Karpas-422 (cell line): ENCODE results near the gene KSR1. TPM values are rescaled to one million over a fixed set of nuclear protein-coding genes. Genes with fewer than 3 reads are reported as not detected.
"Not testable (repeated sequence)": the region's sequence is repeated elsewhere in the genome, so short reads cannot be mapped to it uniquely, and the experiment has no call there.

Experiments used
- DNase-seq: peaks from one replicate; pipeline ENCODE4 v3.0.0-alpha.2; 2015
- H2AFZ ChIP-seq: fragments of 200-600 bp; sonication (generic); 2 replicates; pipeline ENCODE4 v1.6.1; 2014; ENCODE audit warnings: antibody characterized with exemption, low read length, mixed read lengths
- H3K27ac ChIP-seq: fragments of 200-600 bp; sonication (generic); 2 replicates; pipeline ENCODE4 v1.5.1; 2014; ENCODE audit warnings: mild to moderate bottlenecking, low read length, moderate library complexity
- H3K27me3 ChIP-seq: fragments of 200-600 bp; sonication (generic); 2 replicates; pipeline ENCODE4 v1.6.1; 2014; ENCODE audit warnings: low read length, mixed read lengths
- H3K36me3 ChIP-seq: fragments of 200-600 bp; sonication (generic); 2 replicates; pipeline ENCODE4 v1.6.1; 2014; ENCODE audit warnings: low read length, mixed read lengths; ENCODE audit not compliant: insufficient read depth
- H3K4me1 ChIP-seq: fragments of 200-600 bp; sonication (generic); 2 replicates; pipeline ENCODE4 v1.6.1; 2014; ENCODE audit warnings: mild to moderate bottlenecking, low read length, mixed read lengths
- H3K4me2 ChIP-seq: fragments of 200-600 bp; sonication (generic); 2 replicates; pipeline ENCODE4 v1.6.1; 2014; ENCODE audit warnings: low read length, low read depth, mild to moderate bottlenecking; ENCODE audit not compliant: poor library complexity, severe bottlenecking
- H3K4me3 ChIP-seq: fragments of 200-600 bp; sonication (generic); 2 replicates; pipeline ENCODE4 v1.5.1; 2014; ENCODE audit warnings: mild to moderate bottlenecking, antibody characterized with exemption, low read length, mixed read lengths
- H3K79me2 ChIP-seq: fragments of 200-600 bp; sonication (generic); 2 replicates; pipeline ENCODE4 v1.6.1; 2014; ENCODE audit warnings: mild to moderate bottlenecking, low read length, mixed read lengths
- H3K9ac ChIP-seq: fragments of 200-600 bp; sonication (generic); 2 replicates; pipeline ENCODE4 v1.6.0; 2014; ENCODE audit warnings: low read length
- H3K9me2 ChIP-seq: fragments of 200-600 bp; sonication (generic), shearing (Covaris generic); replicated peaks from 2 replicates; pipeline ENCODE4 v1.6.0; 2014; ENCODE audit warnings: mild to moderate bottlenecking, low read length, moderate library complexity; ENCODE audit not compliant: insufficient read depth
- H3K9me3 ChIP-seq: fragments of 300-700, 200-600 bp; sonication (generic); 2 replicates; pipeline ENCODE4 v1.6.1; 2014; ENCODE audit warnings: low read length, mixed read lengths
- H4K20me1 ChIP-seq: fragments of 200-600 bp; sonication (generic); 2 replicates; pipeline ENCODE4 v1.6.1; 2014; ENCODE audit warnings: mild to moderate bottlenecking, antibody characterized with exemption, low read length, low read depth; ENCODE audit not compliant: insufficient read depth
- total RNA-seq: library from RNA; depleted of rRNA; stranded (reverse); fragments of >200 nt; shearing (Covaris generic); gene quantifications from 2 replicates; pipeline ENCODE4 v1.2.3, GENCODE V29; 2014; ENCODE audit warnings: low replicate concordance; rRNA removed

Gene KSR1
- 0.32 and 0.52 TPM in 2 replicates for total RNA-seq

GRCh38 chr17:27455914-27456680 lies at the start of gene KSR1:
Gene KSR1, plus strand, starts transcription at chr17:27456448. Its CDS starts 196 bp downstream, at chr17:27456644.
- H3K9ac ChIP-seq: no peak within 1 kb of the TSS
- H3K4me1 ChIP-seq: no peaks in the 10 kb centered on the region
- no peaks in the 10 kb centered on the region for H4K20me1 ChIP-seq
- H3K36me3 ChIP-seq: no peaks in the 10 kb centered on the region
- H3K79me2 ChIP-seq: no peaks in the 10 kb centered on the region
- peak within 1 kb of the TSS; percentile 38; the same call in 1 of the 2 replicates for H3K4me3 ChIP-seq
- no peak within 1 kb of the TSS for H2AFZ ChIP-seq
- no peak within 1 kb of the TSS for H3K27ac ChIP-seq
- H3K27me3 ChIP-seq: no peaks in the 10 kb centered on the region
- no peaks in the 10 kb centered on the region for H3K9me2 ChIP-seq
- DNase-seq: peak; percentile 62
- H3K4me2 ChIP-seq: peak within 1 kb of the TSS; percentile 45
- H3K9me3 ChIP-seq: no peaks in the 10 kb centered on the region

- Histone ChIP-seq H4K20me1 (no peaks in the 10 kb centered on the region), H3K9ac (no peak overlapping the region), H3K79me2 (no peaks in the 10 kb centered on the region), H2AFZ (no peak overlapping the region), H3K4me3 (no peak overlapping the region), H3K4me1 (no peaks in the 10 kb centered on the region), H3K9me2 (no peaks in the 10 kb centered on the region), H3K9me3 (no peaks in the 10 kb centered on the region), H3K4me2 (no peak overlapping the region), H3K27ac (no peak overlapping the region), H3K27me3 (no peaks in the 10 kb centered on the region), H3K36me3 (no peaks in the 10 kb centered on the region)
- DNase-seq: no peak
Measured at GRCh38 chr17:27407916-27408864, 48.1 kb upstream of the KSR1 start.

GRCh38 chr17:27408891-27409290 lies 47.4 kb upstream of the KSR1 start:
- DNase-seq: no peak
- Histone ChIP-seq H2AFZ (no peak overlapping the region), H3K27ac (no peak overlapping the region), H3K36me3 (no peaks in the 10 kb centered on the region), H3K79me2 (no peaks in the 10 kb centered on the region), H3K9me2 (no peaks in the 10 kb centered on the region), H3K4me2 (no peak overlapping the region), H3K27me3 (no peaks in the 10 kb centered on the region), H3K4me1 (no peaks in the 10 kb centered on the region), H3K4me3 (no peak overlapping the region), H3K9ac (no peak overlapping the region), H4K20me1 (no peaks in the 10 kb centered on the region), H3K9me3 (no peaks in the 10 kb centered on the region)

GRCh38 chr17:27412158-27412557 lies 44.1 kb upstream of the KSR1 start:
- not testable (repeated sequence) for H4K20me1 ChIP-seq, H3K4me2 ChIP-seq, H3K27me3 ChIP-seq, H2AFZ ChIP-seq, DNase-seq, H3K4me3 ChIP-seq, H3K4me1 ChIP-seq, H3K9ac ChIP-seq, H3K9me2 ChIP-seq, H3K36me3 ChIP-seq, H3K9me3 ChIP-seq, H3K27ac ChIP-seq, H3K79me2 ChIP-seq

- Histone ChIP-seq H3K9ac (no peak overlapping the region), H2AFZ (no peak overlapping the region), H3K36me3 (no peaks in the 10 kb centered on the region), H3K4me2 (no peak overlapping the region), H3K4me1 (no peaks in the 10 kb centered on the region), H3K9me2 (no peaks in the 10 kb centered on the region), H3K27ac (no peak overlapping the region), H4K20me1 (no peaks in the 10 kb centered on the region), H3K27me3 (no peaks in the 10 kb centered on the region), H3K4me3 (no peak overlapping the region), H3K9me3 (no peaks in the 10 kb centered on the region), H3K79me2 (no peaks in the 10 kb centered on the region)
- DNase-seq: no peak
Measured at GRCh38 chr17:27413315-27413714, 42.9 kb upstream of the KSR1 start.

- Histone ChIP-seq H3K4me1 (no peaks in the 10 kb centered on the region), H3K27me3 (no peaks in the 10 kb centered on the region), H3K4me3 (no peak overlapping the region), H4K20me1 (no peaks in the 10 kb centered on the region), H2AFZ (no peak overlapping the region), H3K36me3 (no peaks in the 10 kb centered on the region), H3K9me2 (no peaks in the 10 kb centered on the region), H3K4me2 (no peak overlapping the region), H3K9ac (no peak overlapping the region), H3K9me3 (no peaks in the 10 kb centered on the region), H3K27ac (no peak overlapping the region), H3K79me2 (no peaks in the 10 kb centered on the region)
- no peak for DNase-seq
Measured at GRCh38 chr17:27413792-27414191, 42.5 kb upstream of the KSR1 start.

GRCh38 chr17:27414271-27414670 lies 42.0 kb upstream of the KSR1 start:
- Histone ChIP-seq H3K9me3 (no peaks in the 10 kb centered on the region), H3K36me3 (no peaks in the 10 kb centered on the region), H3K4me3 (no peak overlapping the region), H3K4me2 (no peak overlapping the region), H4K20me1 (no peaks in the 10 kb centered on the region), H3K9me2 (no peaks in the 10 kb centered on the region), H2AFZ (no peak overlapping the region), H3K79me2 (no peaks in the 10 kb centered on the region), H3K27ac (no peak overlapping the region), H3K9ac (no peak overlapping the region), H3K4me1 (no peaks in the 10 kb centered on the region), H3K27me3 (no peaks in the 10 kb centered on the region)
- no peak for DNase-seq

GRCh38 chr17:27414694-27415093 lies 41.6 kb upstream of the KSR1 start:
- no peak overlapping the region for H3K9ac ChIP-seq
- H3K27ac ChIP-seq: no peak overlapping the region
- no peaks in the 10 kb centered on the region for H3K9me3 ChIP-seq
- H3K4me3 ChIP-seq: no peak overlapping the region
- H3K27me3 ChIP-seq: no peaks in the 10 kb centered on the region
- no peak overlapping the region for H3K4me2 ChIP-seq
- no peaks in the 10 kb centered on the region for H3K36me3 ChIP-seq
- no peaks in the 10 kb centered on the region for H4K20me1 ChIP-seq
- no peak for DNase-seq
- H3K4me1 ChIP-seq: no peaks in the 10 kb centered on the region
- no peaks in the 10 kb centered on the region for H3K9me2 ChIP-seq
- no peak overlapping the region for H2AFZ ChIP-seq
- H3K79me2 ChIP-seq: no peaks in the 10 kb centered on the region
